HG02623 (cell line): ENCODE measurements around the gene A1BG.
"Not testable (repeated sequence)": the region's sequence is repeated elsewhere in the genome, so short reads cannot be mapped to it uniquely, and the experiment has no call there.

Experiments
- ATAC-seq: cut with Tn5 transposase; IDR thresholded peaks from one replicate; pipeline ENCODE4 v1.9.1; 2021; ENCODE audit warnings: moderate library complexity; ENCODE audit not compliant: unreplicated experiment

A1BG gene

GRCh38 chr19:58362272-58362994 lies 9.1 kb upstream of the A1BG start, which contains the start of gene ZNF497:
Gene ZNF497 (minus strand): TSS chr19:58362751. CDS start chr19:58357635, 5,116 bp downstream.
- ATAC-seq: peak; percentile 83

- no peak for ATAC-seq
Measured at GRCh38 chr19:58361900-58362271, 8.6 kb upstream of the A1BG start.

- no peak for ATAC-seq
Measured at GRCh38 chr19:58357481-58358145, 4.3 kb upstream of the A1BG start.

GRCh38 chr19:58356766-58357480 lies 3.6 kb upstream of the A1BG start:
- ATAC-seq: no peak

- ATAC-seq: no peak
Measured at GRCh38 chr19:58355908-58356765, 2.8 kb upstream of the A1BG start.

GRCh38 chr19:58355215-58355796 lies 2.0 kb upstream of the A1BG start:
- ATAC-seq: no peak

- ATAC-seq: no peak
Measured at GRCh38 chr19:58354478-58355030, 1.3 kb upstream of the A1BG start.

- no peak for ATAC-seq
Measured at GRCh38 chr19:58353717-58354477, 605 bp upstream of the A1BG start.

- no peak for ATAC-seq
Measured at GRCh38 chr19:58351990-58352755, 1.1 kb downstream of the A1BG start.

GRCh38 chr19:58351558-58351878 lies 1.8 kb downstream of the A1BG start:
- no peak for ATAC-seq

- no peak for ATAC-seq
Measured at GRCh38 chr19:58350871-58351557, 2.3 kb downstream of the A1BG start.

- no peak for ATAC-seq
Measured at GRCh38 chr19:58350001-58350861, 3.1 kb downstream of the A1BG start.

GRCh38 chr19:58349590-58349989 lies 3.7 kb downstream of the A1BG start:
- no peak for ATAC-seq

GRCh38 chr19:58348080-58348479 lies 5.2 kb downstream of the A1BG start:
- not testable (repeated sequence) for ATAC-seq

- peak; percentile 85 for ATAC-seq
Measured at GRCh38 chr19:58346961-58347929, 6.0 kb downstream of the A1BG start.

GRCh38 chr19:58345558-58345957 lies 7.7 kb downstream of the A1BG start:
- no peak for ATAC-seq
